Activated naive CD4-positive, alpha-beta T cell treated with anti-CD3 and anti-CD28 coated beads for 36 hours (primary cell): ENCODE results near the gene TATDN3. TPM values are rescaled to one million over a fixed set of nuclear protein-coding genes. Genes with fewer than 3 reads are reported as not detected.
"Not testable (repeated sequence)": the region's sequence is repeated elsewhere in the genome, so short reads cannot be mapped to it uniquely, and the experiment has no call there.

Experiments
- CTCF ChIA-PET: fragments of 350-600 bp; sonication (Branson Sonifier 250); formaldehyde crosslinking; loops from one replicate; lab custom pipeline; 2021; ENCODE audit warnings: antibody characterized with exemption; lab: Charles Lee
- DNase-seq: peaks from one replicate; pipeline ENCODE4 v3.0.0-alpha.2; 2020
- H3K27ac Mint-ChIP-seq: one replicate; pipeline ENCODE4 v1.8.0; 2021; ENCODE audit warnings: mild to moderate bottlenecking, mixed read lengths
- H3K27me3 Mint-ChIP-seq: one replicate; pipeline ENCODE4 v1.8.0; 2021; ENCODE audit warnings: low read depth, mixed read lengths
- H3K36me3 Mint-ChIP-seq: one replicate; pipeline ENCODE4 v1.8.0; 2021; ENCODE audit warnings: low read depth, mixed read lengths
- H3K4me1 Mint-ChIP-seq: one replicate; pipeline ENCODE4 v1.8.0; 2021; ENCODE audit warnings: low read depth, mixed read lengths
- H3K4me3 Mint-ChIP-seq: one replicate; pipeline ENCODE4 v1.8.0; 2021; ENCODE audit warnings: mild to moderate bottlenecking, moderate library complexity, mixed read lengths
- H3K9me3 Mint-ChIP-seq: one replicate; pipeline ENCODE4 v1.8.0; 2021; ENCODE audit warnings: mixed read lengths
- intact Hi-C: fragments of 100-400 bp; cut with micrococcal nuclease; formaldehyde crosslinking; loops from one replicate; pipeline ENCODE4 v1.15.1; 2023
- total RNA-seq, 2 experiments: library from RNA; stranded (reverse); gene quantifications; one replicate each; pipeline ENCODE4 v1.2.3, GENCODE V29; 2021

TATDN3 gene
- total RNA-seq, 2 experiments from 2014 or later, result 14.9 to 16.9 TPM

GRCh38 chr1:212833211-212834207 lies 41.8 kb downstream of the TATDN3 start:
- H3K4me1 Mint-ChIP-seq, H3K36me3 Mint-ChIP-seq, intact Hi-C loops, CTCF ChIA-PET, H3K4me3 Mint-ChIP-seq, H3K9me3 Mint-ChIP-seq, H3K27me3 Mint-ChIP-seq, H3K27ac Mint-ChIP-seq: not testable (repeated sequence)
- DNase-seq, result peak; percentile 15

- Mint-ChIP-seq H3K27ac (no peak overlapping the region), H3K27me3 (no peaks in the 10 kb centered on the region), H3K36me3 (no peaks in the 10 kb centered on the region), H3K4me3 (no peak overlapping the region), H3K9me3 (no peaks in the 10 kb centered on the region), H3K4me1 (no peaks in the 10 kb centered on the region)
- intact Hi-C loops, result no loop called here
- no peak for DNase-seq
- CTCF ChIA-PET, result no interaction called here
Measured at GRCh38 chr1:212838145-212838544, 46.5 kb downstream of the TATDN3 start.

GRCh38 chr1:212844521-212844920 lies 52.8 kb downstream of the TATDN3 start:
- H3K27ac Mint-ChIP-seq, H3K36me3 Mint-ChIP-seq, H3K4me3 Mint-ChIP-seq, intact Hi-C loops, H3K4me1 Mint-ChIP-seq, H3K9me3 Mint-ChIP-seq, H3K27me3 Mint-ChIP-seq, DNase-seq, CTCF ChIA-PET: not testable (repeated sequence)

- intact Hi-C loops, result no loop called here
- CTCF ChIA-PET, result no interaction called here
- Mint-ChIP-seq H3K4me1 (no peaks in the 10 kb centered on the region), H3K4me3 (no peak within 1 kb of the TSS), H3K9me3 (peaks cover 2% of the 10 kb centered on the region), H3K27me3 (no peaks in the 10 kb centered on the region), H3K27ac (no peak within 1 kb of the TSS), H3K36me3 (peaks cover 3% of the 10 kb centered on the region)
- no peak for DNase-seq
Measured at GRCh38 chr1:212847549-212847948, 55.9 kb downstream of the TATDN3 start, which contains the start of gene SPATA45. Gene SPATA45 (minus strand): TSS chr1:212847649. CDS start chr1:212836149, 11,500 bp downstream.

- Mint-ChIP-seq H3K9me3 (peaks cover 2% of the 10 kb centered on the region), H3K27ac (no peak overlapping the region), H3K4me3 (no peak overlapping the region), H3K27me3 (no peaks in the 10 kb centered on the region), H3K36me3 (peaks cover 10% of the 10 kb centered on the region), H3K4me1 (peaks cover 4% of the 10 kb centered on the region)
- intact Hi-C loops, result loop anchor here (10.0 kb wide), 1 partner anchor 1753 kb away; the partner anchor contains the start of gene CENPF
- no peak for DNase-seq
- CTCF ChIA-PET, result no interaction called here
Measured at GRCh38 chr1:212852105-212852688, 60.5 kb downstream of the TATDN3 start.

- Mint-ChIP-seq H3K9me3 (peaks cover 2% of the 10 kb centered on the region), H3K27me3 (no peaks in the 10 kb centered on the region), H3K4me3 (no peak overlapping the region), H3K4me1 (peaks cover 4% of the 10 kb centered on the region), H3K27ac (no peak overlapping the region), H3K36me3 (peaks cover 10% of the 10 kb centered on the region)
- DNase-seq, result no peak
- CTCF ChIA-PET, result interaction anchor here (1.5 kb wide), 1 partner anchor 39 kb away, joined by 5 read pairs; no protein-coding TSS in a partner anchor
- intact Hi-C loops, result loop anchor here (10.0 kb wide), 1 partner anchor 1751 kb away; the partner anchor contains the start of gene CENPF
Measured at GRCh38 chr1:212853658-212854057, 62.0 kb downstream of the TATDN3 start.

- H3K9me3 Mint-ChIP-seq, result peaks cover 2% of the 10 kb centered on the region
- no peak for DNase-seq
- H3K27ac Mint-ChIP-seq, result no peak overlapping the region
- H3K4me3 Mint-ChIP-seq, result peak overlapping the region; percentile 97
- H3K4me1 Mint-ChIP-seq, result peaks cover 9% of the 10 kb centered on the region
- intact Hi-C loops, result loop anchor here (5.0 to 10.0 kb wide), 2 partner anchors 34 to 1748 kb away; partner anchors contain the start of gene CENPF
- peaks cover 16% of the 10 kb centered on the region for H3K36me3 Mint-ChIP-seq
- CTCF ChIA-PET, result interaction anchor here (0.6 to 1.8 kb wide), 2 partner anchors 138 to 158 kb away, joined by 3 to 6 read pairs; no protein-coding TSS in a partner anchor
- no peaks in the 10 kb centered on the region for H3K27me3 Mint-ChIP-seq
Measured at GRCh38 chr1:212856755-212857154, 65.1 kb downstream of the TATDN3 start.

GRCh38 chr1:212857992-212858460 lies 66.3 kb downstream of the TATDN3 start, which contains the start of gene FLVCR1:
Gene FLVCR1 (plus strand): TSS chr1:212858275. CDS start chr1:212858453, 178 bp downstream.
- Mint-ChIP-seq H3K4me3 (peak within 1 kb of the TSS; percentile 97), H3K36me3 (peaks cover 15% of the 10 kb centered on the region), H3K9me3 (no peaks in the 10 kb centered on the region), H3K27ac (peak within 1 kb of the TSS; percentile 88), H3K27me3 (no peaks in the 10 kb centered on the region), H3K4me1 (peaks cover 11% of the 10 kb centered on the region)
- CTCF ChIA-PET, result interaction anchor here (0.6 to 1.8 kb wide), 5 partner anchors 43 to 822 kb away, joined by 3 to 6 read pairs (median 3); partner anchors contain the start of genes DTL, INTS7, NSL1 and TATDN3
- DNase-seq, result peak; percentile 98
- intact Hi-C loops, result loop anchor here (1.0 to 10.0 kb wide), 13 partner anchors 36 to 1747 kb away; partner anchors contain the start of genes ANGEL2, ATF3, CENPF and DTL

GRCh38 chr1:212858461-212859265 lies 67.0 kb downstream of the TATDN3 start:
- H3K9me3 Mint-ChIP-seq, result no peaks in the 10 kb centered on the region
- peaks cover 14% of the 10 kb centered on the region for H3K4me1 Mint-ChIP-seq
- CTCF ChIA-PET, result interaction anchor here (0.8 to 1.3 kb wide), 3 partner anchors 67 to 823 kb away, joined by 3 read pairs; partner anchors contain the start of genes DTL, INTS7, NSL1 and TATDN3
- H3K27ac Mint-ChIP-seq, result peak overlapping the region; percentile 88
- H3K36me3 Mint-ChIP-seq, result peaks cover 12% of the 10 kb centered on the region
- peak; percentile 18 for DNase-seq
- intact Hi-C loops, result loop anchor here (1.0 to 10.0 kb wide), 13 partner anchors 36 to 1746 kb away; partner anchors contain the start of genes ANGEL2, ATF3, CENPF and DTL
- H3K4me3 Mint-ChIP-seq, result peak overlapping the region; percentile 97
- H3K27me3 Mint-ChIP-seq, result no peaks in the 10 kb centered on the region

GRCh38 chr1:212860713-212861581 lies 69.3 kb downstream of the TATDN3 start:
- no peak for DNase-seq
- H3K27me3 Mint-ChIP-seq, result no peaks in the 10 kb centered on the region
- H3K9me3 Mint-ChIP-seq, result no peaks in the 10 kb centered on the region
- no peak overlapping the region for H3K4me3 Mint-ChIP-seq
- intact Hi-C loops, result no loop called here
- H3K4me1 Mint-ChIP-seq, result peaks cover 18% of the 10 kb centered on the region
- H3K36me3 Mint-ChIP-seq, result peaks cover 10% of the 10 kb centered on the region
- CTCF ChIA-PET, result interaction anchor here (0.5 to 1.5 kb wide), 5 partner anchors 33 to 132 kb away, joined by 3 read pairs; no protein-coding TSS in a partner anchor
- no peak overlapping the region for H3K27ac Mint-ChIP-seq
